Activated CD4-positive, alpha-beta T cell treated with anti-CD3 and anti-CD28 coated beads, Interleukin-2, amount 50 U/mL, for 16 hours (primary cell): ENCODE measurements around the gene COL20A1.
A peak's percentile ranks its signal among the peaks of the same experiment; 100 is the strongest.

Source experiments
- DNase-seq: peaks from one replicate; pipeline ENCODE4 v3.0.0-alpha.2; 2020

COL20A1 gene

DNA sequence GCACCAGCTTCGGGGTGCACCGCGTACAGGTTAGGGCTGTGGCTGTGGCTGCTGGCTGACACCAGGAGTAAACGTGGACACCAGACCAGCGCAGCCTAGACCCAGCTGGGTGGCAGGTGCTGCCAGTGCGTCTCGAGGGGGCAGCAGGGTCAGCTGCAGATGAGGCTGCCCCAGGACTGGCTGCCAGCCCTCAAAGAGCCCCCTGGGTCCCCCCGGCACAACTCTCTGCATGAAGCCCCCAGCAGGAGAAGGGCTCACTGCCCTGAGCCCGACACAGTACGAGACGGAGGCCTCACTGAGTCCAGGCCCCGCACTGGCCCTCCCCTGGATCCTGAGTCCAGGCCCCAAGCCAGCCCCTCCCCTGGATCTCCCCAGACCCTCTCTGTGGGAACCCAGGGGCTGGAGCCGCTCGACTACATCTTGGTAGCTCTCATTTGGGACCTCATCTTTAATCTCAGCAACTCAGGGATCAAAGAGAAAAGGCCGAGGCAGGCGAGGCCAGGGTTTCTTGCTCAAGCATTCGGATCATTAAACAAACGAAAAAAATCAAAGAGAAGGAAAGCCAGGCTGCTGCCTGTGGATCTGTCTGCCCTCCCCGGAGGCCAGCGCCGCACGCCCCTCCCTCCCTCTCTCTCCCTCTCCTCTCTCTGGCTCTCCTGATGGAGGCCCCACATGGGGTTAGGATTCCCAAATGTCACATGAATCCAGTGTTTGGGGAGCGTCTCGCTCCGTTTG lies 31.8 kb upstream of the COL20A1 start:
- DNase-seq, result no peak

DNA sequence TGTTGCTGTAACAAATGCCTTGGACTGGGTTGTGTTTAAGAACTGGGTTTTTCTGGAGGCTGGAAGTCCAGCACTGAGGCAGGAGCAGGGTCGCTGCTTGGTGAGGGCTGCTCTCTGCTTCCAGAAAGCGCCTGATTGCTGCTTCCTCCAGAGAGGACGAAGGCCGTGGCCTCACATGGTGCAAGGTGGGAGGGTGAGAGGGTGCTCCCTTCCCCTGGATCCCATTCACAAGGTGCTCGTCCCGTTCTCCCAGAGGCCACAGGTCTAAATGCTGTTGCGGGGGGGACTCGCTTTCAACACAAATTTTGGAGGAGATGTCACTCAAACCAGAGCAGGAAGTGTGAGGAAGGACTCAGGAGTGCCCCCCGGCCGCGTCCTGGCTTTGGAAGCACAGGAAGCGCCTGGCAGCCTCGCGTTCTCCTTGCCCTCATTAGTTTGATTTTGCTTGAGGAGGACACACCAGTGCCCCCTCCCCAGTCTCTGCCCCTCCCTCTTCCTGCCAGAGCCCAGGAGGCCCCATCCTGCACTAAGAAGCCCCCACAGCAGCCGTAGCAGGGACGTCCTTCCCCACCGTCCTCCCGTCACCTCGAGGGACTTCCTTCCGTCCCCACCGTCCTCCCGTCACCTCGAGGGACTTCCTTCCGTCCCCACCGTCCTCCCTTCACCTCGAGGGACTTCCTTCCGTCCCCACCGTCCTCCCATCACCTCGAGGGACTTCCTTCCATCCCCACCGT lies 31.0 kb upstream of the COL20A1 start:
- no peak for DNase-seq

DNA sequence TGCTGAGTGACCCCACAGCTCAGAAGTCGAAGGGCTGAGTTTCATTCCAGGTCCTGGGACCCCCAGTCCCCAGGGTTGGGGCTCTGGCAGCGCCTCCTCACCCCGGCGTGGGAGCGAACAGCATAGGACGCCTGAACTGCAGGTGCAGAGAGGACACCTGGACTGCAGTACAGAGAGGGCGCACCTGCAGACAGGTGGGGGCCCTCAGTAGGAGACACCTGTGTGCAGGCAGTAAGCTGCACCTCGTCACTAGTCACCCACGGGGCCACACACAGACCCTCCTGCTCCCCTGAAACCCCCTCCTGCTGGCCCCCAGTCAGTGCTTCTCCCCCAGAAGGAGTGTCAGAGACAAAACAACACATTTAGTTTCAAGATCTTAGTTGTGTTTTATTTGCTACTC lies 30.1 kb upstream of the COL20A1 start:
- DNase-seq, result no peak

DNA sequence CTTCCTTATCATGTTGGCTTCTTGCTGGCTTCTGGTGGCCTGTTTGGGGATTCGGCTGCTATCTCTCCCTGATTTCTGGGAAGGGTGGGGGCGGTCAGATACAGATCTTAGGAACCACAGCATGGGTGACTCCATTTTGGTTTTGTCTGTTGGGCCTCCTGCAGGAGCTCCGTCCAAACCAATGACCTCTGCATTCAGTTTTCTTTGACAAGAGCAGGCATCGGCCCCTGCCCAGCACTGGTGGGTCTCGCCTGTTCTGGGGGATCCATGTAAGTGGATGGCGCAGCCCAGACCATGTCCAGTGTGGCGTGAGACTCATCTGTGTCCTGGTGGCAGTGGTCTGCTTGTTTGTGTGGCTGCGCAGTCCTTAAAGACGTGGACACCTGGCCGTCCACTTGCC lies 29.0 kb upstream of the COL20A1 start:
- DNase-seq, result no peak

DNA sequence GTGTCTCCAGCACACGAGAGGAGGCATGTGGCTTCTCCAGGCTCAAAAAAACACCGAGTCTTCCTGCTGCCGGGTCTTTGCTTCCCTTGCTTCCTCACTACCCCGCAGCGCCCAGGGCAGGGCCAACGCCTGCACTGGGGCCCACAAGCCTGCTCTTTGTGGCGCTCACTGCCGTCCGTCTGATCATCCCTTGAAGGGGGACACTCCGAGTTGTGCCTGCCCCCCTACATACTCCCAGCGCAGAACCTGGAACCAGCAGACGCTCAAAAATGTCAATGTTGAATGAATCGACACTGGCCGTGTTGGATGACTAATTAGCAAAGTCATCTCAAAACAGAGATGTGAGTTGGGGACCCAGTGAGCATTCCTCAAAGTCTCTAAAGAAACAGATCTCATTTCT lies 28.5 kb upstream of the COL20A1 start:
- DNase-seq, result no peak

DNA sequence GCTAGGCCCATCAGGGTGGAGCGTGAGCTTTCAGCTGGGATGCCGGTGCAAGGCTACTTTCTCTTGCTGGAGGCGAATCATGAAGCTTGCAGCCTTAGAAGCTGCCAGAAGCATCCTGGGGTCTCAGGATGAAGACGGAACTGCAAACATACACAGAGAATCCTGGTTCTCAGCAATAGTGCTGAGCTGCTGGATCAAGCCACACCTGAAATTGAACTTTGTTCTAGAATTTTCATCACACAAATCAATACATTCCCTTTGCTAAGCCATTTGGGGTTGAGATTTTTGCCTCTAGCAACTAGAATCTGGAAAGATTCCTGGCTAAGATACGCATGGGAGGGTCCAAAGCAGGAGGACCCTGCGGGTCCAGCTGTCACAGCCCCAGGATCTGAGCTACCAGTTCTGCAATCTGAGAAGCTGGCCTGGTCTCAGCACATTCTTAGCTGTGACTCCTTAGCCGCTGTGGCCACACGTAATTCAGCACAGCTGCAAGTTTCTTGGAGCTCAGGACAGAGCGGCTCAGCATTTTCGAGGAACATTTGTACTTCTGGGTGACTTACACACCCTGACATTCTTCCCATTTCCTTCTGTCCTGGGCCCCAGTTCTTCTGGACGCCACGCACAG lies 27.0 kb upstream of the COL20A1 start:
- DNase-seq, result no peak

DNA sequence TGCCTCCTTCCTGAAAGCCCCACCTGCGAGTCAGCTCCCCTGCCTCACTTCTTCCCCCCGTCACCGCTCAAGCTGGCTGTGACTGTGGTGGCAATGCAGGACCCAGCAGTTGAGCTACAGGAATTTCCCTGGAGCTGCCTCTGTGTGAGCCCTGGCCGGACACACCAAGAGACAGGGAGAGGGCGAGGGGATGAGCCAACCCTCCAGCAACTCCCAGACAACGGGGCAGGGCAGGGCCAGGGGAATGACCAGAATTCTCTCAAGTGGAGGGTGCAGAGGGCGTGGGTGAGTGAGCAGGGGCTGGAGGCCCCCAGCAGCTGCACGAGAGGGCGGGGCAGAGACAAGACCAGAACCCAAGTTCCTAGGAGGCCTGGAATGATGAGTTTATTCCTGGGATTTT lies 25.3 kb upstream of the COL20A1 start:
- DNase-seq, result no peak

DNA sequence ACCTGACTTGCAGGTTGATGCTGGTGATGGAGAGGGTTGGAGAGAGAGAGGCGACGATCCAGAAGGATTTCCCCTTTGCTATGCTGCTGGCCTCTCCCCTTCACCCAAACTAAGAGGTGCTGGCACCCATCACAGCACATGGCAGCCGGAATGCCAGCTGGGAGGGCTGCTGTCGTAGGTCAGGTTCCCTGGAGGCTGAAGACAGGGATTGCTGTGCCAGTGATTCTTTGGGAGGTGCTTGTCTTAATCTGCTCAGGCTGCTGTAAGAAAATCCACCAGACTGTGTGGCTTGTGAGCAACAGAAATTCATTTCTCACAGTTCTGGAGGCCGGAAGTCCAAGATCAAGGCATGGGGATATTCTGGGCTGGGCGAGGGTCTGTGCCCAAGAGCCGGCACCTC lies 24.7 kb upstream of the COL20A1 start:
- DNase-seq, result no peak

DNA sequence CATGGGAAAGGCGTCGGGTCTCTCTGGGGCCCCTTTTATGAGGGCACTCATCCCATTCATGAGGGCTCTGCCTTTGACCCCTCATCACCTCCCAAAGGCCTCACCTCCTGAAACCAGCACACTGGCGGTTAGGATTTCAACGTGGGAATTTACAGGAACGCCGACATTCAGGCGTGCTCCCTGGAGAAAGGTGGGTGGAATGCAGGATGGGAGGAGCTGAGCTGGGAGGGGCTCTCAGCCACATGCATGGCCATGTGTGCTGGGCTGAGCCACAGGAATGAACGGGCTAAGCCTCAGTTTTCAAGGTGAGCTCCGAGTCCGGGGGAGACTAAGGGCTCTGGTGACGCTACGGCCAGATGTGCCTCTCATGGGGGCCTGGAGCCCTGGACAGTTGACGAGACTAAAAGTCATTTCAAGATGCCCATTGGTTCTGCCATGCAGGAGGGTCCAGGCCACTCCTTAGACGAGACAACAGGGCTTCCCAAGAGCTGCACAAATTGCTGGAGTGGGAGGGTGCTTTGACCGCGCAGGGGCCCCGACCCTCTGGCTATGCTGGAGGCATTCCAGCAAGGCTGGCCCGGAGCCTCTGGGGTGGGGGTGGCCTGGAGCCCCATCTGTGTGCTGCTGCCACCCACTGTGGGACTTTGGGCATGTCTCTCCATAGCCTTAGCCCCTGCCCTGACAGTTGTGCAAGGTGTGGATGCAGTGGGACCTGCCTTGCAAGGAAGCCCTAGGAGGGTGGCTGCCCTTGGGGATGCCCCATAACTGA lies 24.1 kb upstream of the COL20A1 start:
- DNase-seq, result no peak

DNA sequence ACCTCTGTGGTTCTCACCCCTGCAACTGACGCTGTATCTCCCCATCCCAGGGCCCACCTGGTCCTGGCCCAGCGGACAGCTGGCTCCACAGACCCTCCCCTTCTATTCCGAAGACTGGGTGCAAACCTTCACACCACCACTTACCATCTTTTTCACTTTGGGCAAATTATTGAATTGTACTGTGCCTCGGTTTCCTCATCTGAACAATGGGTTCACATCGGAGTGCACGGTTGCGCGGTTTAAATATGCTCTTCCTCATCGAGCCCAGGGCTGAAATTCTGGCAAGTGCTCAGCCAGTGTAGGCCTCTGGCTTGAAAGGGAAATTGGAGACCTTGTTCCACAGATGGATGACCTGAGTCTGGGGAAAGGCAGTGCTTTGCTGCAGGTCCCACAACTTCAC lies 23.3 kb upstream of the COL20A1 start:
- DNase-seq, result no peak

DNA sequence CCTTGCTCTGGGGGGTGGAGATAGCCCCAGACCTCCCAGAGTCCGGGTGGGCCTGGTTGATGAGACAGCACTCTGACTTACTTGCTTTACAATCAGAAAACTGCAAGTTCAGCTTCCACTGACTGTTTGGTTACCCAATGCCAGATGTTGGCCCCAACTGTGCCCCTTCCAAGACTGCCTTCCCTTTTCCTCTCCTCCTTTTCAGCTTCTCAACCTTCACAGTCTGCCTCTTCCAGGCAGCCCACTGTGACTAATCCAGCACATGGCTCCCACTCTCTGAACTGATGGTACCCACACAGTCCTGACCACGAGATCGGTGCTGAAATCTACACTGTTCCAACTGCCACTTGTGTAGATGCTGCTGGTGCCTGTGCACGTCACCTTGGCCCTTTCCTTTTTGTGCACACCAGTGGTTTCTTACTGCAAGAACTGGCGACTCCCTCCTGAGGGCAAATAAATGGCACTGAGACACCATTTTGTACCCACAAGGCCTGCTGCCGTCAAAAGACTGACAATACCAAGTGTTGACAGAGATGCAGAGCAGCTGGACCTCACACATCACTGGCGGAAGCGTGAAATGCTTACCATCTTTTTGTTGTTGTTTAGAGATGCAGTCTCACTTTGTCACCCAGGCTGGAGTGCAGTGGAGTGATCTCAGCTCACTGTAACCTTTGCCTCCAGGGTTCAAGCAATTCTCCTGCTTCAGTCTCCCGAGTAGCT lies 22.2 kb upstream of the COL20A1 start:
- no peak for DNase-seq

DNA sequence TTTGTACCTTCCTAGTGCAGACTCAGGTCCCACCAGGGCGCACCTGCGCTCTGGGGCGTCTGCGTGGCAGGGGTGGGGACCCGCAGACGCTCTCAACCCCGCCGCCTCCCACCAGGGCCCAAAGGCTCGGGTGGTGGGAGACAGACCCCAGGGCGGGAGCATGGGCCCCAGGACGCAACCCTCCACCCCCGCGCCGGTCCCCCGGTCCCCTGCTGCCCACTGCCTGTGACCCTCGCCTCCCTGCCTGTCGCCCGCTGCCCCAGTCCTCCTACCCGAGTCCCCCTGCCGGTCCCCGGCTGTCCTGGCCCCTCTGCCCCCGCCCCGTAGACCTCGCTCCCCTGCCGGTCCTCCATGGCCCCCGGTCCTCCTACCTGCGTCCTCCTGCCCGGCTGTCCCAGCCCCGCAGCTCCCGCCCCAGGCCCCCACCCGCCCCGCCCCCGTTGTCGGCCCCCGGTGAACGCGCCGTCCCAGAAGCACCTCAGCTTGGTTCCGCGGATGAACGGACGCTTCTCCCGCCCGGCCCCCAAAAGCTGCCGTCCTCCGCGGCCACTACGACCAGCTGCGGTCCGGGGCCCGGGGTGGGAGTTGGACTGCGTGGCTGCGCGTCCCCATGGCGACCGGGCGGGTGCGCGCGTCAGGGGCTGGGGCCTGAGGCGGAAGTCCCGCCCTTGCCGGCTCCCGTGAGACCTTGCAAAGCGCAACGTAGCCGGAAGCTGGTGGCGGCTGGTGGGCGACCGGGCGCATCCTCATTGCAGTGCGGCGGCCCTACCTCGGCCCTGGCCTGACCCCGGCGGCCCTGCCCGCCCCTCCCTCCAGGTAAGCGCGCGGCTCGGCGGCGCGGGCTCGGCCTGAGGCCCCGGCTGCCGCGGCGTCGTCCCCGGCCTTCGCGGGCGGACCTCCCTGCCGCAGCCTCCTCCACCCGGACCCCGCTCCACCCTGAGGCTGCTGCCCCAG lies 20.6 kb upstream of the COL20A1 start, which contains the start of gene ARFGAP1:
Gene ARFGAP1 (plus strand): TSS at position 709 of the 954 bp plus-strand sequence. CDS start 2,768 bp downstream, outside the sequence.
- peak; percentile 89 for DNase-seq

DNA sequence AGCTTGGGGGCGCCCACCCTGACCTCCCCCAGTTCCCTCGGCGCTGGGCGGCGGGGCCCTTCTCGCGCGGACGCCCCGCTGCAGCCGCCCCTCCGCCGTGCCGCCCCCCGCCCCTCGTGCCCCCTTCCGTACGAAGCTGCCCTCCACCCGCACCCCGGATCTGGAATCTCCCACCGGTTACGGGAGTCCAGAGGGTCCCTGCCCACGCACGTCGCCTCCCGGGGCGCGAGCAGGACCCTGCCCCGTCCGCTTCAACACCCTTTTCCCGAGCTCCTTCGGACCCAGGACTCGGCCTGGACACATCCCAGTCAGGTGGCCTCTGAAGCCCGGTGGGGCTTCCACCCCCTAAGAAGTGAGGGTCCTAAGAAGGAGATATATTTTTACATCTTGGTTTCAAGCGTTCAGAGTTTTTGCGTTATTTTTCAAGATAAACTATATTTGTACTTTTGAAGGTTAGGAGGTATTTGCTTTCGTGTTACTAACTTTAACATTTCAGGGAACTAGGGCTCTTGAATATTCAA lies 19.9 kb upstream of the COL20A1 start:
- DNase-seq, result no peak

DNA sequence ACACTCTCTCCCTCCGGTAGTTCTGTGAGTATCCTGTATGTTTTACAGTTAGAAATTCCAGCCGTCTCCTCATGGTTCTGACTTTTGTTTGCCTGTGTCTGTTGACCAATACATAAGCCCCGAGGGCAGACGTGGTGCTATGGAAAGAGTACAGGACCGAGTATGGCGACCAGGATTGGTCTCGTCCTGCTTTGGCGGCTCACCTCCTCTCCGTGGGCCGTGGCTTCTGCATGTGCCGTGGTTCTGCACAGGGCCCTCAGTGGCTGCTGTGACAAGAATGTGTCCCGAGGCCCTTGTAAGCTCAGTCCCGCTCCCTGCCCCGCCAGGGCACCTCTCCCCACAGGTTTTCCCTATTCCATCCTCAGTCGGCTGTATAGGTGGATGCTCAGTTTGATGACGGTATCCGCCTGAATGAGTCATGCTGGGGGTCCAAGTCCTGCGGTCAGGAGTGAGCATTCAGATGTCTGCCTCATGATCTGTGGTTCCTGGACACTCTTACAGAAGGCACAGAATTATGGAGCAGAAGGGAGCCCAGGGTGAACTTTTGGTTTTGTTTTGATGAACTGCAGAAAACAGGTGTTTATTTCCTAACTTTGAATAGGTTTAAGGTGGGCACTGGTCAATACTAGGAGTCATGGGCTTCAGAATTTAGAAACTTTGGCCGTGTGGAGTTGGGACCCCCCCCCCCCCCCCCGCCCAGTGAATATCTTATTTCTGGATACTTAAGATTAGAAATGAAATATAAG lies 19.2 kb upstream of the COL20A1 start:
- DNase-seq, result no peak

DNA sequence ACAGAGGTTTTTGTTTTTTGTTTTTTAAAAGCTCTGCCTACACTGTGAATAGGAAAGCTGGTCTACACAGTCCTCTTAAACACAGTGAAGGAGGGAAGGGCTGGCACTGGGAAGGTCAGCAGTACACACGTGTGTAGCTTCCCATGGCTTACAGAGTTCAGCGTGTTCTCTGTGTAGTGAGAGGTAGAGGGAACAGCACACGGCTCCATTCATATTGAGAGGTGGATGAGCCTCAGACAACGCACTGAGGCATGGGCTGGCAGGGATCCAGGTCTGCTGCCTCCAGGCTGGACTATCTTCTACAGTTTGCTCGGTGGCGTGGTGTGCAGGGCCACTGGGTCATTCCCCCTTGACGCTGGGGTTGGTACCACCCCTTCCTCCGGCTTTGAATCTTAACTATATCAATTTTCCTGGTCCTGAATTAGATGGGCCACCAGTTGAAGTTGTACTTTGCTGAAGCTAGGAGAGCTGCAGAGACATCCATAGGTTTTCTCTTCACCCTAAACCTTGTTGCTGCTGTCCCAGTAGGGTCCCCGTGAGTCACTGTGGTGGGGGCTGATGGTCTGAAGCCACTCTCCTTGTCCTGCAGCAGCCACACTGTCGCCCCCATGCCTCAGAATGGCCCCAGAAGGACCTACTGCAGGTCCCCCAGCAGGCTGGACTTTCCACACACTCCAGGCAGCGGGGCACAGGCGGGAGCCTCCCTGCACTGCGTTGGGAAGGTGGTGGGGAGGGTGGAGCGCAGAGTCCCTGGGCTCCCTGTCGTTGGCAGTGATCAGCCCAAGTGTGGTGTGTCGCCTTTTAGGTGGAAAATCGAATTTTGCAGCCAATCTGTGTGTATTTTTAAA lies 18.4 kb upstream of the COL20A1 start:
- DNase-seq, result no peak

DNA sequence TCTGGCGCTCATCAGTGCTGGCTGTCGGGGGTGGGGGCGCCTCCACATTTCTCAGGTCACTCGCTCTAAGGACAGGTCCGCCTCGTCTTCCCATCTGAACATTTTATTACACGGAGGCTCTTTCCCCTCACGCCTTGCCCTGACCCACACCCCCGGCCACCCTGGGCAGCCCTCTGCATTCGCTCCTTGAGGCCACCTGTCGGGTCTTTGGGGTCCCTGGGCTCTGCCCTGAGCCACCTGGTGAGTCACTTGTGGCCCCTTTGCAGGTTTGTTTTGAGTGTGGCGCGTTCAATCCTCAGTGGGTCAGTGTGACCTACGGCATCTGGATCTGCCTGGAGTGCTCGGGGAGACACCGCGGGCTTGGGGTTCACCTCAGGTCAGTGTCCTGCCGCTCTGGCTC lies 17.2 kb upstream of the COL20A1 start:
- DNase-seq, result no peak

DNA sequence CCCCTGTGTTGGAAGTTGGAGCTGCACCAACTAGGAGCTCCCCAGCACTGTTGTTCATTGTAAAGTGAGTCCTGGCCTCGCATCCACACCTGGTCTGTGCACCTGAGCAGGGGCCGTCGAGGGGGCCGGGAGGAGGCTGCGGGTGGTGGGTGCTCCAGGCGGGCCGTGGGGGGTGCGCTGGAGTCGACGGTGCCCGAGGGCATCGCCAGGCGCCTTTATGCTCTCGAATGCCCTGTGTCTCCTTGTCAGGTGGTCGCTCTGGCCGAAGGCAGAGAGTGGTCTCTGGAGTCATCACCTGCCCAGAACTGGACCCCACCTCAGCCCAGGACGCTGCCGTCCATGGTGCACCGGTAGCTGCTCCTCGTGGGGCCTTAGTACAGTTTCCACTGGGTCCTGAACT lies 16.0 kb upstream of the COL20A1 start:
- no peak for DNase-seq

DNA sequence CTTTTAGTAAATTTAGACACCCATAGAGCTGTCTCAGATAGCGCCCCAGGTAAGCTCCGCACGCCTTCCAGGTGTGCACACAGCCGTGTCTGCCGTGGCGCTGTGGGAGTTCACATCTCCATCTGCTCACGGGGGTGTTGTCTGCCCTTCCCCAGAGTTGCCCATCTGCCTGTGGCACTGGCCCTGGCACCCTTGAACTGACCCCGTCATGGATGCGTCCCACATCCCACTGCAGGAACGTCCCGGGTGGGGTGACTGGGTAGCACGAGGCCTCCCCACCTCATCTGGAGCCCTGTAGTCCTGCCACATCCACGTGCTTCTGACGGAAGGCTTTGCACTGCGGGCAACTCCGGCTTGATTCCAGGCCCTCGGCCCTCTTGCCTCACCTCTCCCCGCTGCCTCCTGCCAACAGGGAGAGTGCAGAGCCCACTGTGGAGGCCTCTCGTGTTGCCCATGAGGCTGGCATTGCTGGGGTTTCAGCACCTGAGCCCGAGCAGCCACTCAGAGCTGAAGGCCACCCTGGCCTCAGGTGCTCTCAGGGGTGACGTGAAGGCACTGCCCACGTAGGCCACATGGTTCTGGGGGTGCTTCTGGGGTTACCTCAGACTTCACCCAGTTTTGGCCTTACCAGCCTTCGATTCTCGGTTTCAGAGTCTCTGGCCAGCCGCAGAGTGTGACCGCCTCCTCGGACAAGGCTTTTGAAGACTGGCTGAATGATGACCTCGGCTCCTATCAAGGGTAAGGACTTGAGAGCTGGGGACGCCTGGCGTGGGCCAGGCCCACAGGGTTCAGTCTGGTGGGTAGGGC lies 15.3 kb upstream of the COL20A1 start:
- DNase-seq, result no peak

DNA sequence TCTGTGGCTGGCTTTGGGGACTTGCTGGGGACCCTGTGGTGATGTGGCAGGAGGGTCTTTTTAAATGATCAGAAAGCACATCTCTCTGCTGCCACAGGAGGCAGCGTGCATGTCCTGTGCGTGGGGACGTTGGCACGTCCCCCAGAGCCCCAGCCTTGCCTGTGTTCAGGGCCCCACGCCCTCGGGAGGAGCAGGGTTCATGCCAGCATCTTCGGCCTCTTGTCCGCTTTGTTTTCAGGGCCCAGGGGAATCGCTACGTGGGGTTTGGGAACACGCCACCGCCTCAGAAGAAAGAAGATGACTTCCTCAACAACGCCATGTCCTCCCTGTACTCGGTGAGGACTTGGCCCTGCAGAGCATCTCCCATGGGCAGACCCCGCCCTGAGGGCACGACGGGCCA lies 14.3 kb upstream of the COL20A1 start:
- DNase-seq, result no peak
